H1 (cell line): ENCODE results near the gene ZBTB7A.

Source experiments
- GABPA ChIP-seq: IDR thresholded peaks from 2 replicates; pipeline ENCODE4 v1.6.1; 2011; ENCODE audit warnings: mild to moderate bottlenecking, low read length, moderate library complexity, borderline replicate concordance; ENCODE audit not compliant: insufficient read depth
- JUN ChIP-seq: IDR thresholded peaks from 2 replicates; pipeline ENCODE4 v1.6.1; 2011; ENCODE audit warnings: low read depth, mild to moderate bottlenecking, improper control_type of control experiment, low read length
- KDM5A ChIP-seq: fragments of 200-600 bp; IDR thresholded peaks from 2 replicates; pipeline ENCODE4 v1.7.1; 2012; ENCODE audit warnings: mild to moderate bottlenecking, low read length, inconsistent platforms, mixed read lengths
- MAX ChIP-seq: IDR thresholded peaks from 2 replicates; pipeline ENCODE4 v1.6.1; 2012; ENCODE audit warnings: inconsistent platforms
- NANOG ChIP-seq: IDR thresholded peaks from 2 replicates; pipeline ENCODE4 v1.6.1; 2011; ENCODE audit warnings: low read length, low read depth, mild to moderate bottlenecking, inconsistent platforms; ENCODE audit not compliant: insufficient read depth, poor library complexity, severe bottlenecking
- POLR2A ChIP-seq, 2 experiments: IDR thresholded peaks; 1 replicate in 1 of 2; 2 replicates in 1 of 2; pipeline ENCODE4 v1.6.1; 2011; ENCODE audit warnings: low read depth in 2 of 2, low read length in 2 of 2, mild to moderate bottlenecking in 2 of 2; ENCODE audit errors: control extremely low read depth in 1 of 2
- RFX5 ChIP-seq: IDR thresholded peaks from 2 replicates; pipeline ENCODE4 v1.6.1; 2011; ENCODE audit warnings: low read depth, low read length, improper control_type of control experiment, borderline replicate concordance
- RXRA ChIP-seq: IDR thresholded peaks from 2 replicates; pipeline ENCODE4 v1.6.1; 2011; ENCODE audit warnings: low read depth, mild to moderate bottlenecking, low read length, moderate library complexity; ENCODE audit not compliant: insufficient read depth
- SIX5 ChIP-seq: IDR thresholded peaks from 2 replicates; pipeline ENCODE4 v1.6.1; 2011; ENCODE audit warnings: mild to moderate bottlenecking, low read depth, low read length
- YY1 ChIP-seq: IDR thresholded peaks from 2 replicates; pipeline ENCODE4 v1.6.1; 2011; ENCODE audit warnings: low read depth, mild to moderate bottlenecking, low read length
- TF ChIP-seq, protein P1 (sequence below), 3 experiments: IDR thresholded peaks; 1 replicate in 2 of 3; 2 replicates in 1 of 3; pipeline versions ENCODE4 v1.5.1 to v1.6.1; 2011; ENCODE audit warnings: low read length in 3 of 3, mild to moderate bottlenecking in 3 of 3, inconsistent platforms in 2 of 3, low read depth in 1 of 3, moderate library complexity in 1 of 3; ENCODE audit not compliant: insufficient read depth in 1 of 3; ENCODE audit errors: control extremely low read depth in 1 of 3
- TF ChIP-seq, protein P2 (sequence below): IDR thresholded peaks from 2 replicates; pipeline ENCODE4 v1.6.1; 2011; ENCODE audit warnings: low read length, improper control_type of control experiment

DNA sequence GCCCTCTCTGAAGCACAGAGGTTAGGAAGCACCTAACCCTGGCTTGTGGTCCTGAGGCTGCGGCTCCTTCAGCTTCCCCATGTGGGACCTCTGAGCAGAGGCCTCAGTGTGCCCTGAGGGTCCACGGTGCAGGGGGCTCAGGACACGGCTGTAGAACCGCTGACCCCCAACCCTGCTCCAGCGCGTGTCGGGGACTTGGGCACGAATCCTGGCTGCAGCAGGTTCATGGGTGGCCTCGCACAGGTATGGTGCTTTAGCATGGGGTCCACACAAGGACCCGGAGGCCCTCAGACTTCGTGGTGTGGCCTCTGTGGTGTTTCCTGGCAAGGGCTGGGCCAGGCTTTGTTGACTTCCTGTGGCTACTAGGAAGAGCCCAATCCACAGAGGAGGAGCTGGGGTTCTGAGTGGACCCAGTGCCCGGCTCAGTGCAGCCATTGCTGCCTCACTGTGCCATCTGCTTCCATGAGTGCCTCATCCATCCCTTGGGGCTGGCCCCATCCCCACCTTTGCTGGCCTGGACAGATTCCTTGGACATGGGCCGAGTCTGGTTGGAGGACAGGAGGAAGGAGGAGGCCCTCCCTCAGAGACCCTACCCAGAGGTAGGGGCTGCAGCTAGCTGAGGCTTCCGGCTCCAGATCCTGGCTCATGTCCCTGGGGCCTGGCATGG, 24.5 kb downstream of the ZBTB7A start:
- no peak for TF ChIP-seq SIX5
- no peak for TF ChIP-seq MAX
- TF ChIP-seq RFX5, result no peak
- TF ChIP-seq KDM5A, result no peak
- TF ChIP-seq POLR2A (IDR thresholded peaks at IDR 0.05; ENCODE audit: control extremely low read depth in 1 of 2, low read depth in 2 of 2, low read length in 2 of 2), result no peak; a peak in 1 of 3 replicates
- TF ChIP-seq GABPA, result no peak
- no peak for TF ChIP-seq YY1
- no peak for TF ChIP-seq JUN
- TF ChIP-seq, protein P1, sequence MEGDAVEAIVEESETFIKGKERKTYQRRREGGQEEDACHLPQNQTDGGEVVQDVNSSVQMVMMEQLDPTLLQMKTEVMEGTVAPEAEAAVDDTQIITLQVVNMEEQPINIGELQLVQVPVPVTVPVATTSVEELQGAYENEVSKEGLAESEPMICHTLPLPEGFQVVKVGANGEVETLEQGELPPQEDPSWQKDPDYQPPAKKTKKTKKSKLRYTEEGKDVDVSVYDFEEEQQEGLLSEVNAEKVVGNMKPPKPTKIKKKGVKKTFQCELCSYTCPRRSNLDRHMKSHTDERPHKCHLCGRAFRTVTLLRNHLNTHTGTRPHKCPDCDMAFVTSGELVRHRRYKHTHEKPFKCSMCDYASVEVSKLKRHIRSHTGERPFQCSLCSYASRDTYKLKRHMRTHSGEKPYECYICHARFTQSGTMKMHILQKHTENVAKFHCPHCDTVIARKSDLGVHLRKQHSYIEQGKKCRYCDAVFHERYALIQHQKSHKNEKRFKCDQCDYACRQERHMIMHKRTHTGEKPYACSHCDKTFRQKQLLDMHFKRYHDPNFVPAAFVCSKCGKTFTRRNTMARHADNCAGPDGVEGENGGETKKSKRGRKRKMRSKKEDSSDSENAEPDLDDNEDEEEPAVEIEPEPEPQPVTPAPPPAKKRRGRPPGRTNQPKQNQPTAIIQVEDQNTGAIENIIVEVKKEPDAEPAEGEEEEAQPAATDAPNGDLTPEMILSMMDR (IDR thresholded peaks at IDR 0.05; ENCODE audit: control extremely low read depth in 1 of 3, insufficient read depth in 1 of 3, low read depth in 1 of 3, low read length in 3 of 3), result no peak
- TF ChIP-seq, protein P2, sequence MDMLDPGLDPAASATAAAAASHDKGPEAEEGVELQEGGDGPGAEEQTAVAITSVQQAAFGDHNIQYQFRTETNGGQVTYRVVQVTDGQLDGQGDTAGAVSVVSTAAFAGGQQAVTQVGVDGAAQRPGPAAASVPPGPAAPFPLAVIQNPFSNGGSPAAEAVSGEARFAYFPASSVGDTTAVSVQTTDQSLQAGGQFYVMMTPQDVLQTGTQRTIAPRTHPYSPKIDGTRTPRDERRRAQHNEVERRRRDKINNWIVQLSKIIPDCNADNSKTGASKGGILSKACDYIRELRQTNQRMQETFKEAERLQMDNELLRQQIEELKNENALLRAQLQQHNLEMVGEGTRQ, result no peak
- no peak for TF ChIP-seq RXRA
- TF ChIP-seq NANOG, result no peak
